Tibial nerve (tissue), 4 donors: ENCODE data around the gene TLN1.

Experiments used
- CTCF ChIP-seq, 5 experiments: fragments of 200-600 bp in 3 of 5; fragments of 450-650 bp in 2 of 5; sonication (generic) in 3 of 5; IDR thresholded peaks; one replicate each; pipeline ENCODE4 v1.5.1; 2016 to 2019; ENCODE audit warnings: antibody characterized with exemption in 5 of 5, mild to moderate bottlenecking in 3 of 5, moderate library complexity in 2 of 5
- EP300 ChIP-seq, 2 donors: sonication (generic); formaldehyde crosslinking; IDR thresholded peaks; one replicate each; pipeline ENCODE4 v1.6.1; 2017; ENCODE audit warnings: antibody characterized with exemption in 2 of 2, mild to moderate bottlenecking in 1 of 2
- POLR2A ChIP-seq, 2 donors: fragments of 450-650 bp; IDR thresholded peaks; one replicate each; pipeline ENCODE4 v1.6.1; 2017; ENCODE audit warnings: antibody characterized with exemption in 2 of 2, mild to moderate bottlenecking in 2 of 2, moderate library complexity in 2 of 2

DNA sequence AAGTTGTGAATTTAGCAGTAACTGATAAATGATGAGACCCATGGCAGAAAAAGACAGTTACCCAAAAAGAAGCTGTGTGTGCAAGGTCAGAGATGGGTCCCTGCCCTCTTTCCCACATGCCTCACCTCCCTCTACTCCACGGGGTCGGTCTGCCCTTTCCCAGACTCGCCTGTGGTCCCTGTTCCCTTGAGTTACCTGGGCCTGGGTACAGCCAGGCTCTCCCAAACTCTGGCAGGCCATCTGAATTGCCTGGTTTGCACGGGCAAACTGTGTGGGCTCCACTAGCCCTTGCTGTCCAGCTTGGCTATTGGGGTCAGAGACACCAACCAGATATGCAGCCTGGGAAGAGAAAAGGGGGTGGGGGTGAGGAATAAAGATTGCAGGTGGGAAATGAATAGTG, 23.8 kb downstream of the TLN1 start:
- TF ChIP-seq CTCF (IDR thresholded peaks at IDR 0.05) (no peak), POLR2A (IDR thresholded peaks at IDR 0.05) (no peak), EP300 (IDR thresholded peaks at IDR 0.05) (no peak)
